MM.1S (cell line): Measurements from ENCODE around the gene ADPRS.

Source experiments
- DNase-seq: peaks from one replicate; pipeline ENCODE4 v3.0.0-alpha.2; 2015
- H2AFZ ChIP-seq: fragments of 300-600 bp; sonication (generic); 2 replicates; pipeline ENCODE4 v1.6.0; 2016; ENCODE audit warnings: antibody characterized with exemption, low read length
- H3F3A ChIP-seq: fragments of 300-600 bp; sonication (generic); 2 replicates; pipeline ENCODE4 v1.6.1; 2016; ENCODE audit warnings: mild to moderate bottlenecking, antibody characterized with exemption, low read length, moderate library complexity, mixed read lengths; ENCODE audit not compliant: insufficient read depth
- H3K27ac ChIP-seq: fragments of 300-600 bp; sonication (generic); 2 replicates; pipeline ENCODE4 v1.5.1; 2016; ENCODE audit warnings: mild to moderate bottlenecking, low read length
- H3K27me3 ChIP-seq: fragments of 300-600 bp; sonication (generic); replicated peaks from 2 replicates; pipeline ENCODE4 v1.6.0; 2016; ENCODE audit warnings: low read length; ENCODE audit not compliant: insufficient read depth
- H3K36me3 ChIP-seq: fragments of 300-600 bp; sonication (generic); replicated peaks from 2 replicates; pipeline ENCODE4 v1.6.1; 2016; ENCODE audit warnings: mild to moderate bottlenecking, low read length, mixed read lengths; ENCODE audit not compliant: insufficient read depth
- H3K4me1 ChIP-seq: fragments of 300-600 bp; sonication (generic); 2 replicates; pipeline ENCODE4 v1.6.1; 2016; ENCODE audit warnings: low read length, mixed read lengths
- H3K4me2 ChIP-seq: fragments of 300-600 bp; sonication (generic); 2 replicates; pipeline ENCODE4 v1.6.0; 2016; ENCODE audit warnings: low read depth, low read length
- H3K4me3 ChIP-seq: fragments of 300-600 bp; sonication (generic); 2 replicates; pipeline ENCODE4 v1.5.1; 2016; ENCODE audit warnings: low read length, mixed read lengths
- H3K79me2 ChIP-seq: fragments of 300-600 bp; sonication (generic); 2 replicates; pipeline ENCODE4 v1.6.1; 2016; ENCODE audit warnings: mixed run types, low read length, mixed read lengths
- H3K9ac ChIP-seq: fragments of 300-600 bp; sonication (generic); 2 replicates; pipeline ENCODE4 v1.6.1; 2016; ENCODE audit warnings: low read length, mixed read lengths
- H3K9me2 ChIP-seq: fragments of 300-600 bp; sonication (generic); replicated peaks from 2 replicates; pipeline ENCODE4 v1.6.1; 2016; ENCODE audit warnings: mild to moderate bottlenecking, low read length, mixed read lengths; ENCODE audit not compliant: insufficient read depth
- H3K9me3 ChIP-seq: fragments of 300-600 bp; sonication (generic); replicated peaks from 2 replicates; pipeline ENCODE4 v1.6.1; 2016; ENCODE audit warnings: mild to moderate bottlenecking, low read length, mixed read lengths; ENCODE audit not compliant: insufficient read depth
- H4K20me1 ChIP-seq: fragments of 300-600 bp; sonication (generic); 2 replicates; pipeline ENCODE4 v1.6.1; 2016; ENCODE audit warnings: mild to moderate bottlenecking, low read length, moderate library complexity, mixed read lengths; ENCODE audit not compliant: insufficient read depth
- CTCF ChIP-seq: fragments of 300-600 bp; sonication (generic); IDR thresholded peaks from 2 replicates; pipeline ENCODE4 v1.5.1; 2016; ENCODE audit warnings: antibody characterized with exemption, low read length, mixed read lengths
- EZH2 ChIP-seq: fragments of 300-600 bp; sonication (generic); optimal IDR thresholded peaks from 2 replicates; pipeline ENCODE3; 2017; ENCODE audit warnings: low read depth, mild to moderate bottlenecking, antibody characterized with exemption, low read length, mixed read lengths
- EZH2phosphoT487 ChIP-seq: fragments of 300-600 bp; sonication (generic); IDR thresholded peaks from 2 replicates; pipeline ENCODE4 v1.6.1; 2018; ENCODE audit warnings: antibody characterized with exemption, low read length

ADPRS gene

GRCh38 chr1:36081926-36082485 lies 6.7 kb upstream of the ADPRS start:
- Histone ChIP-seq H3F3A (no peaks in the 10 kb centered on the region), H3K9me3 (no peaks in the 10 kb centered on the region), H3K79me2 (no peaks in the 10 kb centered on the region), H3K4me1 (no peaks in the 10 kb centered on the region), H4K20me1 (no peaks in the 10 kb centered on the region), H3K9ac (no peak overlapping the region), H3K27me3 (no peaks in the 10 kb centered on the region), H2AFZ (no peak overlapping the region), H3K4me3 (no peak overlapping the region), H3K9me2 (no peaks in the 10 kb centered on the region), H3K27ac (no peak overlapping the region), H3K4me2 (no peak overlapping the region), H3K36me3 (no peaks in the 10 kb centered on the region)
- TF ChIP-seq CTCF (no peak; the same call in 1 of the 2 replicates), EZH2 (no peak), EZH2phosphoT487 (no peak)
- DNase-seq, result no peak

GRCh38 chr1:36083219-36083618 lies 5.5 kb upstream of the ADPRS start:
- TF ChIP-seq EZH2, result no peak
- no peak for TF ChIP-seq EZH2phosphoT487
- no peak for TF ChIP-seq CTCF
- no peaks in the 10 kb centered on the region for H3K36me3 ChIP-seq
- H3K27me3 ChIP-seq, result no peaks in the 10 kb centered on the region
- H3K4me2 ChIP-seq, result no peak overlapping the region
- no peaks in the 10 kb centered on the region for H3K4me1 ChIP-seq
- no peaks in the 10 kb centered on the region for H3K9me3 ChIP-seq
- H2AFZ ChIP-seq, result no peak overlapping the region
- no peaks in the 10 kb centered on the region for H3K9me2 ChIP-seq
- no peak overlapping the region for H3K9ac ChIP-seq
- no peak for DNase-seq
- no peak overlapping the region for H3K4me3 ChIP-seq
- no peaks in the 10 kb centered on the region for H3K79me2 ChIP-seq
- H3F3A ChIP-seq, result no peaks in the 10 kb centered on the region
- H3K27ac ChIP-seq, result no peak overlapping the region
- no peaks in the 10 kb centered on the region for H4K20me1 ChIP-seq

- TF ChIP-seq CTCF (no peak), EZH2 (no peak), EZH2phosphoT487 (no peak)
- Histone ChIP-seq H3K4me3 (no peak within 1 kb of the TSS), H3K27ac (no peak within 1 kb of the TSS), H3K79me2 (peaks cover 1% of the 10 kb centered on the region), H3K9me3 (no peaks in the 10 kb centered on the region), H3K27me3 (no peaks in the 10 kb centered on the region), H3K9me2 (no peaks in the 10 kb centered on the region), H3F3A (no peaks in the 10 kb centered on the region), H2AFZ (no peak within 1 kb of the TSS), H3K4me2 (no peak within 1 kb of the TSS), H4K20me1 (no peaks in the 10 kb centered on the region), H3K36me3 (no peaks in the 10 kb centered on the region), H3K9ac (no peak within 1 kb of the TSS), H3K4me1 (no peaks in the 10 kb centered on the region)
- no peak for DNase-seq
Measured at GRCh38 chr1:36083635-36084496, 4.8 kb upstream of the ADPRS start, which contains the start of gene TEKT2. Gene TEKT2, plus strand, starts transcription at chr1:36084094. Its CDS starts 828 bp downstream, at chr1:36084922.
